Measurements from ENCODE around the gene ACOXL. TPM values are rescaled to one million over a fixed set of nuclear protein-coding genes. Genes with fewer than 3 reads are reported as not detected.

The ACOXL gene
- total and polyA plus RNA-seq, 12 donors, result 0.05 to 0.19 (median 0.12) TPM; not detected in 8

DNA sequence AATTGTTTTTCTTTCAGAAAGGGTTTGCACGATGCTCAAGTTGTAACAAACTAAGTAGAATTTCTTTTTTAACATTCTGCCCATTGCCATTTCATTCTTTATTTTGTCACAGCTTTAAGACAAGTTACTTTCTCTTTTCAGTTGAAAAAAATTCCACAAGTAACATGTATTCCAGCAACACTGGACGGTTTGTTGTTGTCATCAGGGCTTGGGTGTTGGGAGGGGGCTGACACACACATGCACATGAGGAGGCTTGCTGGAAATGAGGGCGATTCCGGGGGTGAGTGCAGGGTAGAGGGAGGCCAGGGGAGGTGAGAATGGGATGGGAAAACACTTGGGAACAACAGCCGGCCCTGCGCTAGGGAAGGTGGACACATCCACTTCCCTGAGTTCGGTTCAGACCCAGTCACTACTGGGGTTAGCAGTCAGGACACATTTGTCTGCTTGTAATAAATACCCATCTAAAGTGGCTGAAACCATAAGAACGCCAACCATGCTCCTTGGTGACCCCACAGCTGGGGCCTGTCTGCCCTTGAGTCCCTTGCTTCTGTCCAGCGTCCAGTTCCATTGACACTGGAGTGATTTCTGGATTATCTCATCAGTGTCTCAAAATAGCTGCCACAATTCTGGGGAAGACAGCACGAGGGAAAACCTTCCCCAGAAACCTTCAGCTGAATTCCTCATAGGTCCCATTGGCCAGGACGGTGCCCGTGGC, 246.5 kb downstream of the ACOXL start:
- no peaks in the 10 kb centered on the region for H3K36me3 ChIP-seq (replicated peaks in 1 of 2)
- H3K4me1 ChIP-seq (replicated peaks in 1 of 2), result no peaks in the 10 kb centered on the region
- no peak overlapping the region for H3K4me3 ChIP-seq
- no peak overlapping the region for H3K27ac ChIP-seq
- WGBS, 4 donors, result 74 to 84% (median 76%) methylated on average over 11 to 12 of the region's 12 CpGs
- no peaks in the 10 kb centered on the region for H3K9me3 ChIP-seq (replicated peaks in 1 of 3)
- intact Hi-C loops (cut with DNase I), result no loop called here
- no peak for DNase-seq
- no peaks in the 10 kb centered on the region for H3K27me3 ChIP-seq
- no peak for TF ChIP-seq POLR2A (IDR thresholded peaks at IDR 0.05)
- TF ChIP-seq, protein P1, sequence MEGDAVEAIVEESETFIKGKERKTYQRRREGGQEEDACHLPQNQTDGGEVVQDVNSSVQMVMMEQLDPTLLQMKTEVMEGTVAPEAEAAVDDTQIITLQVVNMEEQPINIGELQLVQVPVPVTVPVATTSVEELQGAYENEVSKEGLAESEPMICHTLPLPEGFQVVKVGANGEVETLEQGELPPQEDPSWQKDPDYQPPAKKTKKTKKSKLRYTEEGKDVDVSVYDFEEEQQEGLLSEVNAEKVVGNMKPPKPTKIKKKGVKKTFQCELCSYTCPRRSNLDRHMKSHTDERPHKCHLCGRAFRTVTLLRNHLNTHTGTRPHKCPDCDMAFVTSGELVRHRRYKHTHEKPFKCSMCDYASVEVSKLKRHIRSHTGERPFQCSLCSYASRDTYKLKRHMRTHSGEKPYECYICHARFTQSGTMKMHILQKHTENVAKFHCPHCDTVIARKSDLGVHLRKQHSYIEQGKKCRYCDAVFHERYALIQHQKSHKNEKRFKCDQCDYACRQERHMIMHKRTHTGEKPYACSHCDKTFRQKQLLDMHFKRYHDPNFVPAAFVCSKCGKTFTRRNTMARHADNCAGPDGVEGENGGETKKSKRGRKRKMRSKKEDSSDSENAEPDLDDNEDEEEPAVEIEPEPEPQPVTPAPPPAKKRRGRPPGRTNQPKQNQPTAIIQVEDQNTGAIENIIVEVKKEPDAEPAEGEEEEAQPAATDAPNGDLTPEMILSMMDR (IDR thresholded peaks at IDR 0.05), result no peak

DNA sequence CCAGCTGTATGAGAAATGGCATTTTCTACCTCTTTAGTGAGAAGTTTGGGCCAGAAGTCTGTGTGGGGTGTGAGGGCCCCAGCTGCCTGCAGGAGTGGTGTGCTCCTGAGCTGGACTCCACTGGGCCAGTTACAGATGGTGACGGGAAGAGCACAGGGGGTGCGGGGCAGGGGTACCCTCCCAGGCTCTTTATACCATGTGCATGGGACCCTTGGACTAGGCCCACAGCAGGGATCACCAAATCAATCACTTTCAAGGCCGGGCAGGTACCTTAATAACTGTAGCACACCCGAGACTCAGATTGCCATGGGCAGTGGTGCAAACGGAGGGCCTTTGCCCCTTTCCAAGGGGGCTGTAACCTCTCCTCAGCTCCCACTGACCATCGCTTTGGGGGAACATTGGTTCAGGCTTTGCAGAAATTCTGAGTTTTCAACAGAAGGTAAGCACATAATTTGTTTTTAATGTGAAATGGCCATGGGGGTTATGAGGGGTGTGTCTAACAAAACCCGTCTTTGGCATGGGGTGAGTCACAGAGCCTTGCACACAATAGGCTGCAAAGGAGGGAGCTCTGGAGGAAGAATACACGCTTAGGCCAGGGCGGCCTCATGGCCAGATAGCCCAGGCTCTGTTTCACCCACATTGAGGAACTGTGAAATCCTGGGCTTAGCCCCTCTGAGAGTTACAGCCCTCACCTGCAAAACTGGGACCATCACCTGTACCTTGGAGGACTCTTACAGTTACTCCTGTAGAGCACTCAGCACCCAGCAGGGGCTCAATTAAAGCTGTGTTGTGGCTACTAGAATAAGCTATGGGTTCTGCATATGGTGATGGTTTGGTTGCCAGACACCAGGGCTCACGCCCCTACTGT, 247.3 kb downstream of the ACOXL start:
- TF ChIP-seq POLR2A (IDR thresholded peaks at IDR 0.05), result no peak
- TF ChIP-seq, protein P1 (IDR thresholded peaks at IDR 0.05), result no peak
- no peaks in the 10 kb centered on the region for H3K4me1 ChIP-seq (replicated peaks in 1 of 2)
- H3K4me3 ChIP-seq, result no peak overlapping the region
- 86 to 93% (median 88%) methylated on average over 5 to 10 of the region's 10 CpGs for WGBS, 4 donors
- no peaks in the 10 kb centered on the region for H3K9me3 ChIP-seq (replicated peaks in 1 of 3)
- H3K27ac ChIP-seq, result no peak overlapping the region
- H3K27me3 ChIP-seq, result no peaks in the 10 kb centered on the region
- no peaks in the 10 kb centered on the region for H3K36me3 ChIP-seq (replicated peaks in 1 of 2)
- intact Hi-C loops (cut with DNase I), result no loop called here
- no peak for DNase-seq

DNA sequence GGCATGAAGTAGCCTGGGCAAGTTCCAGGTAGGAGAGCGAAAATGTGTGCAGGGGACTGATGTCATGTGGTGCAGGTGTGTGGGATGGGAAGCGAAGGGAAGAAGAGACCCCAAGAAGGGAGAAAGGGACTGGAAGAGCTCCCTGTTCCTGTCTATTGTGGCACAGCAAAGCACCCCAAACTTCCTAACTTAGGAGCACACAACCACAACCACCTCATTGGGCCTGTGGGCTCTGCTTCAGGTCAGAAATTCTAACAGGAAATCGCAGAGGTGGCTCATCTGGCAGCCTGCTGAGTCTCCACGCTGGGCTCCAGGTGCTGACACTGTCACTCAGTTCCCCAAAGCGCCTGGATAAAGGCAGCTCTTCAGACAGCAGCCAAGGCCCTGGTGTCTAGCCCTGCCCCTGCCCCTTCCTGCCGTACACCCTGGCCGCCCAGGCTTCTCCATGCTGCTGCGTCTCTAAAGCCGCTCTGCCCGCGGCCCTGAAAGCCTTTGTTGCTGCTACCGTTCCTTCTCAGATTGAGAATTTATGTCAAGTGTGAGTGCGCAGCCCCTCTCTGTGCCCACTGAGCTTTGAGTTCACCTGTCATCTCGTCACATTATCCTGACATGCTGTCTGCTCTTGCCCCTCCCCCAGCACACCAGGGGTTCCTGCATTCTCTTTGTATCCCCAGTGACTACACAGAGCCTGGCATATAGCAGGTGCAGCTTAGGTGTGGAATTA, 248.1 kb downstream of the ACOXL start:
- DNase-seq, result no peak
- Histone ChIP-seq H3K27ac (no peak overlapping the region), H3K4me1 (replicated peaks in 1 of 2) (no peaks in the 10 kb centered on the region), H3K27me3 (no peaks in the 10 kb centered on the region), H3K4me3 (no peak overlapping the region), H3K9me3 (replicated peaks in 1 of 3) (no peaks in the 10 kb centered on the region), H3K36me3 (replicated peaks in 1 of 2) (no peaks in the 10 kb centered on the region)
- TF ChIP-seq, protein P1 (IDR thresholded peaks at IDR 0.05), result no peak
- TF ChIP-seq POLR2A (IDR thresholded peaks at IDR 0.05), result no peak
- intact Hi-C loops (cut with DNase I), result no loop called here
- 87 to 94% (median 87%) methylated on average over 14 of the region's 14 CpGs for WGBS, 4 donors

DNA sequence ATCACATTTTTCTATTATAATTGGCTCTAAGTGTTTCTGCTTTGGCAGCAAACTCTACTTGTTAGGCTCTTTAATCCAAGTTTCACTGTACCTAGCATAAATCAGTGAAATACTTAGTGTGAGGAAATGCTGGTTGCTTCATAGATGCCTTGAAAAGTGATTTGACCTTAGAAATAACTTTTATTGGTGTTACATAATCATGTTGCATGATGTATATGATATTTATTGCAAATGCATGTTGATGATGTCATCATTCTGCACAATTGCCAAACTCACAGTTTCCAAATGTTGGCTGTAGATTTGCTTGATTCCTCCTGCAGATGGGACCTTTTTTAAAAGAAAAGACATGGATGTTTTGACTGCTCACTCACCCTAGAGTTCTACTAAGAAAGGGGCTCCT, 250.8 kb downstream of the ACOXL start:
- Histone ChIP-seq H3K27ac (no peak overlapping the region), H3K36me3 (replicated peaks in 1 of 2) (no peaks in the 10 kb centered on the region), H3K4me1 (replicated peaks in 1 of 2) (no peaks in the 10 kb centered on the region), H3K4me3 (no peak overlapping the region), H3K9me3 (replicated peaks in 1 of 3) (no peaks in the 10 kb centered on the region), H3K27me3 (no peaks in the 10 kb centered on the region)
- TF ChIP-seq, protein P1 (IDR thresholded peaks at IDR 0.05), result no peak
- TF ChIP-seq POLR2A (IDR thresholded peaks at IDR 0.05), result no peak
- intact Hi-C loops (cut with DNase I), result no loop called here
- no peak for DNase-seq
